Activated naive CD8-positive, alpha-beta T cell treated with anti-CD3 and anti-CD28 coated beads, Interleukin-2, amount 50 U/mL, for 16 hours (primary cell): ENCODE results near the gene COX6A2.
A peak's percentile ranks its signal among the peaks of the same experiment; 100 is the strongest.
"Not testable (repeated sequence)": the region's sequence is repeated elsewhere in the genome, so short reads cannot be mapped to it uniquely, and the experiment has no call there.

ENCODE experiments used
- DNase-seq: peaks from one replicate; pipeline ENCODE4 v3.0.0-alpha.2; 2020; ENCODE audit warnings: low read depth, low spot score

COX6A2 gene

DNA sequence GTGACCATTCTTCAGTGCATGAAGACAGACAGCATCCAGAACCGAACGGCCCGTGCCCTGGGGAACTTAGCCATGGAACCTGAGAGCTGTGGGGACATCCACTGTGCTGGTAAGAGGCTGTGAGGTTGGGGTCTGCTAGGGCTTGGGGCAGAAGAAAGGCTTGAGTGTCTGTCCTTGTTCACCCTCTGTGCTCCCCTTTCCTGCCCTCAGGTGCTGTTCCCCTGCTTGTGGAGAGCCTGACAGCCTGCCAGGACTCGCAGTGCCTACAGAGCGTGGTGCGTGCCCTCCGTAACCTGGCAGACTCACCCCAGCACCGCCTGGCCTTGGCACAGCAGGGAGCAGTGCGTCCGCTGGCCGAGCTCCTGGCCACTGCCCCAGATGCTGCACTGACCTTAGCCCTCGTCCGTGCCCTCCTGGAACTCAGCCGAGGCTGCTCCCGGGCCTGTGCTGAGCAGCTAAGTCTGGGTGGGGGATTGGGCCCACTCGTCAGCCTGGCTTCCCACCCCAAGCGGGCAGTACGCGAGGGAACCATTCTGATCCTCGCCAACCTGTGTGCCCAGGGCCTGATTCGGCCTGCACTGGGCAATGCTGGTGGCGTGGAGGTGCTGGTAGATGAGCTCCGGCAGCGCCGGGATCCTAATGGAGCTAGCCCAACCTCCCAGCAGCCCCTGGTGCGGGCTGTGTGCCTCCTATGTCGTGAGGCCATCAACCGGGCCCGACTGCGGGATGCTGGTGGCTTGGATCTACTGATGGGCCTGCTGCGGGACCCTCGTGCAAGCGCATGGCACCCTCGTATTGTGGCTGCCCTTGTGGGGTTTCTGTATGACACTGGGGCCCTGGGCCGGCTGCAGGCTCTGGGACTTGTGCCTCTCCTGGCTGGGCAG, 34.0 kb upstream of the COX6A2 start:
- DNase-seq = no peak

DNA sequence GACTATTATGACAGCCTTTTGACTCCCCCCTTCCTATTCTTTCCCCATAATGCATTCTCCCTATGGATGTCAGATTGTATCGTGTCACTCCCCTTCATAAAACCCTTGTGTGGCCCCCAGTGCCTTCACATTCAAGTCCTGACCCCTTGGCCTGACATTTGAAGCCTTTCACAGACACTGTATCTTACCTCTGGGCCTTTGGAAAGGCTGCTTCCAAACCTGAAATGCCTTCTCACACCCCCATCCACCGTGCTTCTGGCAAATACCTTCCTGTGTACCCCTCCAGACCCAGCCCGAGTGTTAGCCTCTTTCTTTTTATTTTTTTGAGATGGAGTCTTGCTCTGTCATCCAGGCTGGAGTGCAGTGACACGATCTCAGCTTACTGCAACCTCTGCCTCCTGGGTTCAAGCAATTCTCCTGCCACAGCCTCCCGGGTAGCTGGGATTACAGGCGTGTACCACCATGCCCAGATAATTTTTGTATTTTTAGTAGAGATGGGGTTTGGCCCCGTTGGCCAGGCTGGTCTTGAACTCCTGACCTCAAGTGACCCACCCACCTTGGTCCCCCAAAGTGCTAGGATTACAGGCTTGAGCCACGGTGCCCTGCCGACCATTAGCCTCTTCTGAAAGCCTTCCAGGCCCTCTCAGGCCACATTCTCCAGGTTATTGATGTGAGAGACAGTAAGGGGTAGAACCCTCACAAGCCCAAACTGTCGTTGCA, 33.2 kb upstream of the COX6A2 start:
- no peak for DNase-seq

DNA sequence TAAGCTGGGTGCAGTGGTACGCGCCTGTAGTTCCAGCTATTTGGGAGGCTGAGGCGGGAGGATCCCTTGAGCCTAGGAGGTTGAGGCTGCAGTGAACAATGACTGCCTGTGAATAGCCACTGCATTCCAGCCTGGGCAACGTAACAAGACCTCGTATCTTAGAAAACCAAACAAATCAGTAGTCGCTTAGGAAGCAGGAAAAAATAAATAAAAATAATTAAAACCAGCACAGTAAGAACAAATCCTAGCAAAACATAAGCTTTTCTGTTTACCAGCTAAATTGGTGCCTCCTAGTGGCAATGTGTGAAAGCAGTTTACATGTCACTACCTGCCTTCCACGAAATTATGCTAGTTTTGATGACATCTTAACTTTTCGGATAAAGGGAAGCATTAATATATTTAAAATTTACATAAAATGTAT, 32.4 kb upstream of the COX6A2 start:
- no peak for DNase-seq

DNA sequence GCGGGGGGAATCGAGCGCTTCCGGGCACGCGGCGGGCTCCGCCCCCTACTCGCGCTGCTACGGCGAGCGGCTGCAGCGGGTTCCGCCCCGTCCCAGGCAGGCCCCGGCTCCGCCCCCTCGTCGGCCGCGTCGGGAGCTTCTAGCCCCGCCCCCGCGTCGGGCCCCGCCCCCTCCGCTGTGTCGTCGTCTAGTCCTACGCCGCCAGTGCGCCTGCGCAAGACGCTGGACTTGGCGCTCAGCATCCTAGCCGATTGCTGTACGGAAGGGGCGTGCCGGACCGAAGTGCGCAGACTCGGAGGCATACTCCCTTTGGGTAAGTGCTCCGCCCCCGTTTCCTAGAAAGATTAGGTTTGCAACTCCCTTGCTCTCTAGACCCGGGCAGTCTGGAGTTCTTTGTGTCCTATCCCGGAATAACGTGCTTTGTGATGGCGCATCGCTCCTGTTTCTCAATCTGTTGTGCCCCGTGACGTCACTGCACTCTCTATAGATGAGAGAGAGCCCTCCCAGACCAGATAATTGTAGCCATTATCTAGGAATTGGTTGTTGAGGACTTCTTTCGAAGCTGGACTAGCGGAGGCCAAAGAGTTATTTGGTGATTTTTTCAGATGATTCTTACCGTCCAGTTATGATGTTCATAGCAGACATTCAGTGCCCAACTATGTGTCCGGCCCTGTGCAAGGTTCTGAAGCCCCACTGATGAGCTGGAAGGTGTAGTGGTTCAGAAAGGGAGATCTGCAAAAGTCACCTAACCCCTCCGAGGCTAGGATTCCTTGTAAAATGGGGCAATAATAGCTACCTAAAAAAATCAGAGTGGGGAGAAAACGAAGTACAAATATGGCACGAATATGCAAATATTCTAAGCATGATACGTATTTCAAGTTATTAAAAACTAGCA, 31.8 kb upstream of the COX6A2 start:
- DNase-seq = peak; percentile 100

DNA sequence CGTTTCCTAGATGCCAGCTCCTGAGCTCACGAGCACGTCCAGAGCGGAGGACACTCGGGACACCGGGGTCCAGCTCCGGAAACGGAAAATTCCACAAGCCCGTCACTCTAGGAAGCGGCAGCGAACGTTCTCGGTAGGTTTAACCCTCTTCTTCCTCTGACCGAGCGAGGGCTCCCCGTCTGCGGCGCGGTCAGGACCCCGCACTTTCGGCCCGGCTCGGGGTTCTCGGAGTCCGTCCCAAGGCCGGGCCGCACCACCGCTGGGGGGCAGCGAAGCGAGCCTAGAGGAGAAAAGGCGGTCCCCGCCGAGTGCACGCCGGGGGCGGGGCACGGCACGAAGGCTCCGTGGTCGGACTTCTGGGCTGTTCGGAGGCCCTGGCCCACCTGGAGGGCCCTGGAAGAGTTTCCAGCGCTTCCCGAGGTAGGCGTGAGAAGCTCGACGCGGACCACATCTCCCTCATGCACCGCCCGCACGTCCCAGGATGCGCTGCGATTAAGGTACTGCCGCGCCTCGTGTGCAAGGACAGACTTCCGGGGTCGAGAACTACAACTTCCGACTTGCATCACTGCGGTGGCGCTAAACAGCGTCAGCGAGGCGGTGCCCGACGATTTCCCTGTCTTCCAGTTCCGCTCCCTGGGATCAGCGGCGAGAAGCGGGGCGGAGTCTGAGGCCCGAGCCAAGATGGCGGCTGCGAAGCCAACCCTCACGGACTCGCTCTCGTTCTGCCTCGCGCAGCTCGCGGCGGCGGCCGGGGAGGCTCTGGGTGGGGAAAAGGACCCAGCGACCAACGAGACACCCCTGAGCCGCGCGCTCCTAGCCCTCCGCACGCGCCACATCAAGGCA, 30.9 kb upstream of the COX6A2 start, which contains the start of gene ARMC5:
ARMC5 (plus strand) TSS at position 658 of the 843 bp plus-strand sequence; CDS start at position 682, 24 bp downstream.
- peak; percentile 94 for DNase-seq

DNA sequence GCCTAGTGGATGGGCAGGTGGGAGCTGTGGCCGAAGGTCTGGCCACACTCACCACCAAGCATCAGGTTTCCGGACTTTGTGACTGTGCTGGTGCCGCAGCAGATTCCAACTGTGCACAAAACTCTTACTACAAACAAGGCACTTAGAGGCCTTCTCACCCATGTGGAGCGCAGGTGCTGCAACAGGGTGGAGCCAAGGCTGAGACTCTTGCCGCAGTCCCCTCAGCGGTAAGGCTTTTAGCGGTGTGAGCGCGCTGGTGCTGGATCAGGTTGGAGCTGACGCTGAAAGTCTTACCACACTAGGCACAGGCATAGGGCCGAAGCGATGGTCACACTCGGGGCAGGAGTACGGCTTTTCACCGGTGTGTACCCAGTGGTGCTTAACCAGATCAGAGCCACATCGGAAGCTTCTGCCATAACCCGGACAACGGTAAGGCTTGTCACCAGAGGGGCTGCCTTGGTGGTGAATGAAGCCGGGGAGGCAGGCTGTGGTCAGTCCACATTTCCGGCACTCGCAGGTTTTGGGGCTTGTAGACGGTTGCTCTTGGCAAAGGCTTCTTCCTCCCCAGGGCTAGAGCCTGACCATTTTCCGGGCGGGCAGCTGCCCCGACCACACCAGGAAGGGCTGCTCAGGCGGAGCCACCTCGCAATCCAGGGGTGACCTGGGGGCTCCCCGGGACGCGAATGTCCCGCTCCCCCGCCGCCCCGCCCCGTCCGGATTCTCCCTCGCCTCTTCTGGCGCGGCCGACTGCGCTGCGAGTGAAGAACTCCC, 30.1 kb upstream of the COX6A2 start:
- DNase-seq = no peak

DNA sequence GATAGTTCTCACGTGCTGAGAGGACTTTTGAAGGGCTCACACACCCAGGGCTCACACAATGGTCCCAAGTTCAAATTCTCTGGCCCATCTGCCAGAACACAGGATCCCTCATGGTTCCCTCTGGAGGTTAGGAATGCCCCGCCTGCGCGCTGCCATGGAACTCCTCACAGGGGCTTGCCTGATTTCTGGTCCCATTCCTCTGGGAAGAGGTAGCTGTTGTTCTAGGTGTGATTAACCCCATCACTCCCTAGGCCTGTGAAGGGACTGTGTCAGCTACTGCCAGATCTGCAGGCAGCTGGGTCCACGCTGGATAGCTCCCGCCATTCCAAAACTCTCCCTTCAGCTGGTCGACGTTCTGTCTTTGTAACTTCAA, 28.8 kb upstream of the COX6A2 start:
- DNase-seq = no peak

DNA sequence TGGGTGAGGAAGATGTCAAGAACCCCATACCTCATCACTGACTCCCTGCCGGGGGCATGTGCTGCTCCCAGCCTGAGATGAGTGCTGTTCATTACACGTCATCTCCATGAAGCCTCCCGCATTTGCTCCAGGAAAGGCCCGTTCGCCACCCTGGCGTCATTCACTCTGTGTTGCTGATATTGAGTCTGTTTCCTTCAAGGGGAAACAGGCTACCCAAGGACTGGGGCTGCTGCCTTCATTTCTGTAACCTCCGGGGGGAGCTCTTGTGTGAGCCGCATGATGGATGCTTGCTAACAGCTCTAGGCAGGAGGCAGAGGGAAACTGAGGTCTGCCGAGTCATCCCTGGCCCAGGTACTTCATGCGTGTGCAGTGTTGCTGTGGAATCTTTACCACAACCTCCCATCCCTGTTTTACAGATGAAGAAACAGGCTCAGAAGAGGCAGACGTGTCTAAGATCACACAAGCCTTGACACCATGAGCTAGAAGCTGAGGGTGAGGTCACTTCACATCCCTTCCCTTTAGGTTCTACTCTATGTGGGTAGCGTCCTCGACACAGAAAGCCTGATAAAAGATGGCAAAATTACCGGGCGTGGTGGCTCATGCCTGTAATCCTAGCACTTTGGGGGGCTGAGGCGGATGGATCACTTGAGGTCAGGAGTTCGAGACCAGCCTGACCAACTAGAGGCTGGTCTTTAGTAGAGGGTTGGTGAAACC, 27.6 kb upstream of the COX6A2 start:
- no peak for DNase-seq

DNA sequence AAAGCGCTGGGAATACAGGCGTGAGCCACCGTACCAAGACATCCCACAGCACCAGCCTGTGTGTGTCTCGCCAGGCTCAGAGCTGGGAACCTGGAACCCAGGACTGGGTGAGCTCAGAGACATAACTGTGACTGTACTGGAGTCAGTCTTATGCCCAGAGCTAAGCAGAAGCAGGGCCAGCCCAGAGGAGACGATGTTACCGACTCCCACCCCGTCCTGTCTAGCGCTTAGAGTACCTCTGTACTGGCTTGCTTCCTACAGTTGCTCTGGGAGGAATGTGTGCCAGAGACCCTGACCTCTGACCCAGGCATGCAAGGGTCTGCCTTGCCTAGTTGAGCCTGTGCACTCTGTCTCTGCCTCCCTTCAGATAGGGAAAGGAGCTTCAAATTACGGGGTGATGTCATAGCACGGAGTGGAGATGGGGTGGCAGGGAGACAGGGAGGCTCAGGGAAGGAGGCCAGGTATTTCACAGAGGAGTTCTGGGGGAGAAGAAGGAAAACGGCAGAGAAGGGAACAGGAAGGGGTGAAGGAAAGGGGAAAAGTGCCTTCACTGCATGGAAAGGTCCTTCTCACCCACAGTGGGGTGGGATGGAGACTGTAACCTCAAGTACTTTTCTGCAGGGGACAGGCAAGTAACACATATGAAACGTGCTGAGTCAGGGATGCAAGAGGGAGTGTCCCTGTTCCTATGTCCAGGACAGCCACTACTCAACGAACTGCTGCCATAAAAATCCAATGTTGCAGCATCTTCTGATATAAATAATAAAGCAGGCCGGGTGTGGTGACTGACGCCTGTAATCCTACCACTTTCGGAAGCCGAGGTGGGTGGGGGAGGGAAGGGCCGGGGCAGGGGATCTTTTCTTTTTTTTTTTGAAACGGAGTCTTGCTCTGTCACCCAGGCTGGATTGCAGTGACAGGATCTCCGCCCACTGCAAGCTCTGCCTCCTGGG, 25.4 kb upstream of the COX6A2 start:
- DNase-seq = no peak

DNA sequence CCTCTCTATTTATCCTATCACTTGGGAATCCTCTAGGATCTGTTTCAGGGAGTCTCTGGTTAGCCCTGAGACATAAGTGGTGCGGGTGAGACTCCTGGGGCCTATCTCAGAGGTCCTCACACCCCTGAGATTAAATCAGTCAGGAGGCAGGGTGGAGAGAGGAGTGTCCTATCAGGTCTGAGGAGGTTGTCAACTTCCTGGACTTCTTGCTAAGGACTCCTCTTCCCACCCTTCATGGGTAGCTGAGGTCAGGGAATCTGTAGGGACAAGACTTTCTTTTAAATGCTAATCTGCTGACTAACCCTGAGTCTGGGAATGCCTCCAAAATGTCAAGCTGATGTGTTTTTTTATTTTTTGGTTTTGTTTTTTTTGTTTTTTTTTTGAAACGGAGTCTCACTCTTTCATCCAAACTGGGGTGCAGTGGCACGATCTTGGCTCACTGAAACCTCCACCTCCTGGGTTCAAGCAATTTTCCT, 24.5 kb upstream of the COX6A2 start:
- no peak for DNase-seq

DNA sequence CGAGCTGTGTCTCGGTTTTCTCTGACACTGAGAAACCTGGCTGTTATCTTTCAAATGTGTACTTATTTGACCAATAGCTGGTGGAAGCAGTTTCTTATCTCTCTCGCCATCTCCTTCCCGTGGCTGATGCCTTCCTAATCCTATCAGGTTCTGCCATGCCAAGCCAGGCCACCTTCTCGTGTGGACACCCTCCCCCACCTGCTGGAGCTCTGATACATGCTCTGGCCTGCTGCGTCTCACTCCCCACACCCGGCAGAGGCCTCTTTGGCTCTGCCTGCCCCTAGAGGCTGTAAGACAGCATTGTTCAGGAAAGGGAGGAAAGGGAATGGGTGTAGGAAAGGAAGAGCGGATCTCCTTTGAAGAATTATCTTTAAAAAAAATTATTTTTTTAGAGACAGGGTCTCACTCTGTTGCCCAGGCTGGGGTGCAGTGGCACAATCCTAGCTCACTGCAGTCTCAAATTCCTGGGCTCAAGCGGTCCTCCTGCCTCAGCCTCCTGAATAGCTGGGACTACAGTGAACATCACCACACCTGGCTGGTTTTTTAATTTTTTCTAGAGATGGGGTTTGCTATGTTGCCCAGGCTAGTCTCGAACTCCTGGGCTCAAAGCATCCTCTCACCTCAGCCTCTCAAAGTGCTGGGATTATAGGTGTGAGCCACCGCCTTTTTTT, 23.7 kb upstream of the COX6A2 start:
- DNase-seq = no peak

DNA sequence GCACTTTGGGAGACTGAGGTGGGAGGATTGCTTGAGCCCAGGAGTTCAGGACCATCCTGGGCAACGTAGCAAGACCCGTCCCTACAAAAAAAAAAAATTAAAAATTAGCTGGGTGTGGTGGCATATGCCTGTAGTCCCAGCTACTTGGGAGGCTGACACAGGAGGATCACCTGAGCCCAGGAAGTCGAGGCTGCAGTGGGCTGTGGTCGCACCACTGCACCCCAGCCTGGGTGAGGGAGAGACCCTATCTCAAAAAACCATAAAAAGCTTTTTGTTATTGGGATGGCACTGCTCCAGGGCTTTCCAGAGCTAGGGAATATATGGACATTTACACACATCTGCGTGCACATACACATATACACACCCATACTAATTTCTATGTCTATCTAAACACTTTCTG, 23.0 kb upstream of the COX6A2 start:
- DNase-seq = no peak

DNA sequence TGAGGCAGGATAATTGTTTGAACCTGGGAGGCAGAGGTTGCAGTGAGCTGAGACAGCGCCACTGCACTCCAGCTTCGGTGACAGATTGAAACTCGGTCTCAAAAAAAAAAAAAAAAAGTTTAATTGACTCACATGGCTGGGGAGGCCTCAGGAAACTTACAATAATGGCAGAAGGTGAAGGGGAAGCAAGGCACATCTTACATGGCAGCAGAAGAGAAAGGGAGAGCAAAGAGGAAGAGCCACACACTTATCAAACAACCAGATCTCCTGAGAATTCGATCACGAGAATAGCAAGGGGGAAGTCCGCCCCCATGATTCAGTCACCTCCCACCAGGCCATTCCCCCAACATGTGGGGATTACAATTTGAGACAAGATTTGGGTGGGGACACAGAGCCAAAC, 17.8 kb upstream of the COX6A2 start:
- DNase-seq = not testable (repeated sequence)

DNA sequence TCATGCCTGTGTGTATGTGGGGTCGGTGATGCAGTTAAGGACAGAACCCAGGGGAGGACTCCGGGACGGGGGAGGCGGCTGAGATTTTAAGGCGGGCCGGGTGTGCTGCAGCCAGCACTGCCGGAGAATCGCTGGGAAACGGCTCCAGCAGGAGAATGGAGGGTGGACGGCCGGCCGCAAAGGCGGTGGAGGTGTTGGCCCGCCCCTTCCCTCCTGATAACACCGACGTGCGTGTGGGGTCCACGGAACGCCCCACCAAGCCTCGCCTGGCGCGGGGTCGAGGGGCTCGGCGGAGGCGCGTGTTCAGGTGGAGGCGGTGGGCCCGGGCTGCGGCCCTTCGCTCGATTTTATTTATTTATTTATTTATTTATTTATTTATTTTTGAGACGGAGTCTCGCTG, 13.8 kb upstream of the COX6A2 start:
- DNase-seq = no peak

DNA sequence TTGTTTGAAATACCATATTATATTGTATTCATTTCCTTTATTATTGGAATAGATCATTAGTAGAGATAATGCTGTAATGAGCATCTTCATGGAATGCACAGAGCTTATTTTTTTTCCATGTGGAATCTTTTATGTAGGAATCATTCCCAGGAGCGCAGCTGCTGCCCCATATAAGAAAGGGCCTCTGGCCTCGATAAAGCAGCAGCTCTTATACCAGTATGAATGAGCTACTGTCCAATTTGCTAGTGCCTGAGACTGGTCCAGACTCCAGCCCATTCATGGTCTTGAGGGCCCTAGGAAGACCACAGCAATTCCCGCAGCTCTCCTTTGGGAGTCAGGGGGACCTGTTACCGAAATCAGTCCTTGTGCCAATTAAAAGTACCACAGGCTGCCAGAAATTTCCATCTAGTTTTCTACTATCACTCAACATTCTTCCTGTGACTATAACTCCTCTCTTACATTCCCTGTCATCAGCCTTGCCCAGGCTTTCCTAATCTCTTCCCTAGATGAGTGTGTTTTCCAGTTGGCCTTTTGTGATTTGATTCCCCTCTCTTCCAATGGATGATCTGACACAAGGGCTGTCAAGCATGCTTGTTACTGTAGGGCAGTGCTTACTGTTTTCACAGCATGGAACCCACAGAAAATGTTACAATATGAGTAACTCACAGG, 12.5 kb upstream of the COX6A2 start:
- DNase-seq = no peak

DNA sequence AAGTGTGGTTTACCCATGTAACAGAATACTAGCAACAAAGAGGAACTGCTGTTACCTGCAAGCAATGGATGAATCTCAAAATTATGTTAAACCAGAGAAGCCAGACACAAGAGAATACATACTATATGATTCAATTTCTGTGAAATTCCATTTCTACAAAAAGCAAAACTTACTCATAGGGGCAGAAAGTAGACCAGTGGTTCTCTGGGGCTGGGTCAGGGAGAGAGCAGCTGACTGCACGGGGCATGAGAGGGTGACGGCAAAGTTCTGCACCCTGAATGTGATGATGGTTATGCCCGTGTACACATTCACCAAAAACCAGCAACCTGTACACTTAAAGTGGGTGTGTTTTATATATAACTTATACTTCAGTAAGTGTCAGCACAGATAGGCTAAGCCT, 11.4 kb upstream of the COX6A2 start:
- no peak for DNase-seq

DNA sequence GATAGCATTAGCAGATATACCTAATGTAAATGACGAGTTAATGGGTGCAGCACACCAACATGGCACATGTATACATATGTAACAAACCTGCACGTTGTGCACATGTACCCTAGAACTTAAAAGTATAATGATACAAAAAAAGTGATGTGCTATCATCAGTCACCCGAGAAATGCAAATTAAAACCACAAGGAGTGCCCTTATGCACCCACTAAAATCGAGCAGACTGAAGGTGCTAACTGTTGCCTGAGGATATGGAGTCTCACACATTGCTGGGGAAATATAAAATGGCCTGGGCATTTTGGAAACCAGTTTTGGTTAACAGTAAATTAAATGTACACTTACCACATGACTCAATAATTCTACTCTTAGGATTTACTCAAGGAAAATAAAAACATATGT, 10.9 kb upstream of the COX6A2 start:
- not testable (repeated sequence) for DNase-seq
